Measurements from ENCODE around the gene CDKL1. TPM values are rescaled to one million over a fixed set of nuclear protein-coding genes. Genes with fewer than 3 reads are reported as not detected.

The CDKL1 gene
- total and polyA plus RNA-seq, 2 donors (not counting 1 experiment from before 2014, with no cell fraction given), result 18.5 to 22.8 TPM

DNA sequence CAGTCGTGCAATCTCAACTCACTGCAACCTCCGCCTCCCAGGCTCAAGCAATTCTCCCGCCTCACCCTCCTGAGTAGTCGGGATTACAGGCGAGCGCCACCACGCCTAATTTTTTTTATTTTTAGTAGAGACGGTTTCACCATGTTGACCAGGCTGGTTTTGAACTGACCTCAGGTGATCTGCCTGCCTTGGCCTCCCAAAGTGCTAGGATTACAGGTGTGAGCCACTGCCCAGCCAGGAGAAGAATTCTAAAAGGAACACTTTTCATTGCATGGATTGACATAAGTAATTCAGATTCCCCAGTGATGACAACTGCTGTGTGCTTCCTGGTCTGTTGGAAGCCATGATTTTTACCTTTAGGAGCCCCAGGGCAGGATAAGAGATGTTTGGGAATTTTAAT, 62.5 kb downstream of the CDKL1 start:
- DNase-seq (ENCODE audit: low read depth in 2 of 2), result no peak
- no peaks in the 10 kb centered on the region for H4K20me1 ChIP-seq (ENCODE audit: control insufficient read depth, extremely low read depth, insufficient read depth, low read length)
- H3K4me2 ChIP-seq (ENCODE audit: extremely low read depth, insufficient read depth, low read length), result no peak overlapping the region
- no peak overlapping the region for H3K4me3 ChIP-seq (replicated peaks in 1 of 4; ENCODE audit: control extremely low read depth in 1 of 4, insufficient read depth in 1 of 4, low read depth in 3 of 4, low read length in 4 of 4)
- H3K79me2 ChIP-seq (ENCODE audit: control insufficient read depth, insufficient read depth, low read length), result no peaks in the 10 kb centered on the region
- H3K27me3 ChIP-seq (ENCODE audit: control insufficient read depth, insufficient read depth, low read length), result no peaks in the 10 kb centered on the region
- no peak overlapping the region for H2AFZ ChIP-seq (ENCODE audit: low read length)
- H3K9ac ChIP-seq (ENCODE audit: insufficient read depth, low read length), result no peak overlapping the region
- peaks cover 14% of the 10 kb centered on the region for H3K4me1 ChIP-seq (ENCODE audit: control insufficient read depth, extremely low read depth, insufficient read depth, low read length)
- H3K27ac ChIP-seq (ENCODE audit: insufficient read depth, low read length), result no peak overlapping the region
- H3K9me3 ChIP-seq (ENCODE audit: control insufficient read depth, insufficient read depth, low read depth, low read length), result no peaks in the 10 kb centered on the region
- TF ChIP-seq, protein P1, sequence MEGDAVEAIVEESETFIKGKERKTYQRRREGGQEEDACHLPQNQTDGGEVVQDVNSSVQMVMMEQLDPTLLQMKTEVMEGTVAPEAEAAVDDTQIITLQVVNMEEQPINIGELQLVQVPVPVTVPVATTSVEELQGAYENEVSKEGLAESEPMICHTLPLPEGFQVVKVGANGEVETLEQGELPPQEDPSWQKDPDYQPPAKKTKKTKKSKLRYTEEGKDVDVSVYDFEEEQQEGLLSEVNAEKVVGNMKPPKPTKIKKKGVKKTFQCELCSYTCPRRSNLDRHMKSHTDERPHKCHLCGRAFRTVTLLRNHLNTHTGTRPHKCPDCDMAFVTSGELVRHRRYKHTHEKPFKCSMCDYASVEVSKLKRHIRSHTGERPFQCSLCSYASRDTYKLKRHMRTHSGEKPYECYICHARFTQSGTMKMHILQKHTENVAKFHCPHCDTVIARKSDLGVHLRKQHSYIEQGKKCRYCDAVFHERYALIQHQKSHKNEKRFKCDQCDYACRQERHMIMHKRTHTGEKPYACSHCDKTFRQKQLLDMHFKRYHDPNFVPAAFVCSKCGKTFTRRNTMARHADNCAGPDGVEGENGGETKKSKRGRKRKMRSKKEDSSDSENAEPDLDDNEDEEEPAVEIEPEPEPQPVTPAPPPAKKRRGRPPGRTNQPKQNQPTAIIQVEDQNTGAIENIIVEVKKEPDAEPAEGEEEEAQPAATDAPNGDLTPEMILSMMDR (conservative IDR thresholded peaks at IDR 0.05 in 1 of 2, IDR thresholded peaks at IDR 0.05 in 1 of 2; ENCODE audit: low read depth in 1 of 2, low read length in 2 of 2), result no peak
- H3K36me3 ChIP-seq (ENCODE audit: control insufficient read depth, insufficient read depth, low read length), result no peaks in the 10 kb centered on the region

- no peaks in the 10 kb centered on the region for H3K9me3 ChIP-seq (ENCODE audit: control insufficient read depth, insufficient read depth, low read depth, low read length)
- H3K36me3 ChIP-seq (ENCODE audit: control insufficient read depth, insufficient read depth, low read length), result no peaks in the 10 kb centered on the region
- no peaks in the 10 kb centered on the region for H4K20me1 ChIP-seq (ENCODE audit: control insufficient read depth, extremely low read depth, insufficient read depth, low read length)
- TF ChIP-seq EZH2 (IDR thresholded peaks at IDR 0.05; ENCODE audit: low read length, missing control alignments), result no peak
- TF ChIP-seq, protein P1 (conservative IDR thresholded peaks at IDR 0.05 in 1 of 2, IDR thresholded peaks at IDR 0.05 in 1 of 2; ENCODE audit: low read depth in 1 of 2, low read length in 2 of 2), result no peak
- no peak overlapping the region for H3K4me2 ChIP-seq (ENCODE audit: extremely low read depth, insufficient read depth, low read length)
- H3K79me2 ChIP-seq (ENCODE audit: control insufficient read depth, insufficient read depth, low read length), result no peaks in the 10 kb centered on the region
- no peaks in the 10 kb centered on the region for H3K27me3 ChIP-seq (ENCODE audit: control insufficient read depth, insufficient read depth, low read length)
- no peak overlapping the region for H2AFZ ChIP-seq (ENCODE audit: low read length)
- no peak overlapping the region for H3K4me3 ChIP-seq (replicated peaks in 1 of 4; ENCODE audit: control extremely low read depth in 1 of 4, insufficient read depth in 1 of 4, low read depth in 3 of 4, low read length in 4 of 4)
- H3K27ac ChIP-seq (ENCODE audit: insufficient read depth, low read length), result no peak overlapping the region
- DNase-seq (ENCODE audit: low read depth in 2 of 2), result peak; percentile 86 to 87
- H3K9ac ChIP-seq (ENCODE audit: insufficient read depth, low read length), result no peak overlapping the region
- peaks cover 14% of the 10 kb centered on the region for H3K4me1 ChIP-seq (ENCODE audit: control insufficient read depth, extremely low read depth, insufficient read depth, low read length)
Observed at GRCh38 chr14:50333014-50333509, 63.6 kb downstream of the CDKL1 start.

- no peak overlapping the region for H2AFZ ChIP-seq (ENCODE audit: low read length)
- H3K4me3 ChIP-seq (replicated peaks in 1 of 4; ENCODE audit: control extremely low read depth in 1 of 4, insufficient read depth in 1 of 4, low read depth in 3 of 4, low read length in 4 of 4), result no peak overlapping the region
- H3K27ac ChIP-seq (ENCODE audit: insufficient read depth, low read length), result no peak overlapping the region
- H3K9ac ChIP-seq (ENCODE audit: insufficient read depth, low read length), result no peak overlapping the region
- H3K9me3 ChIP-seq (ENCODE audit: control insufficient read depth, insufficient read depth, low read depth, low read length), result no peaks in the 10 kb centered on the region
- H3K4me2 ChIP-seq (ENCODE audit: extremely low read depth, insufficient read depth, low read length), result no peak overlapping the region
- H3K27me3 ChIP-seq (ENCODE audit: control insufficient read depth, insufficient read depth, low read length), result no peaks in the 10 kb centered on the region
- H4K20me1 ChIP-seq (ENCODE audit: control insufficient read depth, extremely low read depth, insufficient read depth, low read length), result no peaks in the 10 kb centered on the region
- no peaks in the 10 kb centered on the region for H3K36me3 ChIP-seq (ENCODE audit: control insufficient read depth, insufficient read depth, low read length)
- DNase-seq (ENCODE audit: low read depth in 2 of 2), result no peak
- peaks cover 14% of the 10 kb centered on the region for H3K4me1 ChIP-seq (ENCODE audit: control insufficient read depth, extremely low read depth, insufficient read depth, low read length)
- H3K79me2 ChIP-seq (ENCODE audit: control insufficient read depth, insufficient read depth, low read length), result no peaks in the 10 kb centered on the region
- TF ChIP-seq EZH2 (IDR thresholded peaks at IDR 0.05; ENCODE audit: low read length, missing control alignments), result no peak
- TF ChIP-seq, protein P1 (conservative IDR thresholded peaks at IDR 0.05 in 1 of 2, IDR thresholded peaks at IDR 0.05 in 1 of 2; ENCODE audit: low read depth in 1 of 2, low read length in 2 of 2), result no peak
Observed at GRCh38 chr14:50331596-50331995, 65.1 kb downstream of the CDKL1 start.
